Motor neuron (in vitro differentiated cells): ENCODE results near the gene FASTK. TPM values are rescaled to one million over a fixed set of nuclear protein-coding genes. Genes with fewer than 3 reads are reported as not detected.
A peak's percentile ranks its signal among the peaks of the same experiment; 100 is the strongest.

Experiments
- ATAC-seq, 8 experiments: fragments of 200-7000 bp; cut with Tn5 transposase; replicated peaks in 6 of 8; 2 replicates each; pipeline ENCODE4 v1.8.0; 2021; ENCODE audit warnings: mild to moderate bottlenecking in 8 of 8, moderate library complexity in 8 of 8
- H3K27ac ChIP-seq, 2 donors: fragments of 250-450 bp; sonication (Bioruptor Pico); 2 replicates each; pipeline ENCODE4 v1.9.0; 2021; ENCODE audit warnings: antibody characterized with exemption in 2 of 2, mild to moderate bottlenecking in 2 of 2, moderate library complexity in 1 of 2
- H3K4me1 ChIP-seq, 2 donors: fragments of 250-450 bp; sonication (Bioruptor Pico); replicated peaks in 1 of 2; 2 replicates each; pipeline ENCODE4 v1.6.1; 2021; ENCODE audit warnings: antibody characterized with exemption in 2 of 2, mild to moderate bottlenecking in 2 of 2, moderate library complexity in 1 of 2
- H3K4me3 ChIP-seq, 5 donors: fragments of 250-450 bp; sonication (Bioruptor Pico); 2 replicates each; pipeline ENCODE4 v1.9.0; 2021; ENCODE audit warnings: antibody characterized with exemption in 5 of 5, mild to moderate bottlenecking in 5 of 5, moderate library complexity in 4 of 5
- WGBS, 10 experiments: fragments of 450-650 bp; shearing (Covaris generic); methylation state at CpG; one replicate each; pipeline ENCODE4 v1.0.0; 2022; 5-methylcytosine and 5-hydroxymethylcytosine counted together
- in situ Hi-C, 9 experiments: fragments of 400-800 bp; cut with MboI; loops; one replicate each; pipeline ENCODE4 v1.15.0; 2021; ENCODE audit warnings: low sequenced_read_pairs in 9 of 9, low pct_unique_long_range_greater_than_20kb in 2 of 9; ENCODE audit not compliant: unreplicated experiment in 9 of 9
- total RNA-seq, 8 experiments: library from RNA; unstranded; fragments of 300-600 nt; gene quantifications; 2 replicates each; pipeline versions ENCODE4 v1.2.3 to v1.2.4, GENCODE V29; 2022

Gene FASTK
- total RNA-seq, 8 experiments from 2014 or later: 33.5 to 79.4 (median 59.9) TPM

DNA sequence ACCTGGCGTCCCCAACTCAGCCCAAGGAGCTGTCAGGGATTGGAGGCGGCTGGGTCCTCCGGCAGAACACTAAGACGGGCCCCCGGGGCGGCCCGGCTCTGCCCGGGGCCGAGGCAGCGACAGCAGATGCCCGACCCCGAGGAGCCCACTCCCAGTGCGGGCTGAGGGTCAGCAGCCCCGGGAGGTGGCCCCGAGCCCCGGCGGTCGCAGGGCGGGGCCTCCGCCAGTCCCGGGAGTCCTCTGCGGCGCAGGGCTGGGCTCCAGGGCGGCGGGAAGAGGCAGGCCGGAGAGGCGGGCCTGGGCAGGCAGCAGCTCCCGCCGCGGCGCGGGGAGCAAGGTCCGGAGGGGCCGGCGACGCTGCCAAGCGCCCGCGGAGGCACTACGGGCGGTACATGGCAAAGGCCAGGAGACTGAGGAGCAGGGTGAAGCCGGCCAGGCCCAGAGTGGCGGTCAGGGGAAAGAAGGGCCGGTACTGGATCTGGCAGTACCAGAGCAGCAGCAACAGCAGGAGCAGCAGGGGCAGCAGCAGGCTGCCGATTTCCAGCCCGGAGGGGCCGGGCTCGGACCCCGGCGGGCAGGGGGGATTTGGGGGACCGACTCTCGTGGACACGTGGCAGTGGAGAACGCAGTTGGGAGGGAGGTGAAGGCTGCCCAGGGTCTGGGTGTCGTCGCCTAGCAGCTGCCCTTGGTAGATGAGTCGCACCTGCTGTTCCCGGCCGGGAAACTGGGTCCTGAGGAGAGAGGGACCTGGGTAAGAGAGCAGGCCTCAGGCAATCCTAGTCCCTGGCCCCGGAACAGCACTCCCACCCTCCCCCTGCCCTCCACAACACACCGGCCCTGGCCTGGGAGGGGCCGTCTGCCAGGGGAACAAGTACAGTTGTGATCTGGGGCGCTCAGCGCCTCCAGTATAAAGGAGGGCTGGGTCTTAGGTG, 827 bp upstream of the FASTK start:
- 0 to 20% (median 4%) methylated on average over 1 to 5 of the region's 64 CpGs; no CpG with 5 or more reads in 7 of the 10 experiments for whole genome bisulfite sequencing, 10 experiments
- peak overlapping the region; percentile 76 to 98 for H3K27ac ChIP-seq
- peak in 3 of 8 experiments; percentile 2 to 5 (median 4) for ATAC-seq
- in situ Hi-C loops: no loop called here
- H3K4me3 ChIP-seq: peak overlapping the region; percentile 84 to 95 (median 93)
- H3K4me1 ChIP-seq: peaks cover 42 to 51% of the 10 kb centered on the region in 2 donors

DNA sequence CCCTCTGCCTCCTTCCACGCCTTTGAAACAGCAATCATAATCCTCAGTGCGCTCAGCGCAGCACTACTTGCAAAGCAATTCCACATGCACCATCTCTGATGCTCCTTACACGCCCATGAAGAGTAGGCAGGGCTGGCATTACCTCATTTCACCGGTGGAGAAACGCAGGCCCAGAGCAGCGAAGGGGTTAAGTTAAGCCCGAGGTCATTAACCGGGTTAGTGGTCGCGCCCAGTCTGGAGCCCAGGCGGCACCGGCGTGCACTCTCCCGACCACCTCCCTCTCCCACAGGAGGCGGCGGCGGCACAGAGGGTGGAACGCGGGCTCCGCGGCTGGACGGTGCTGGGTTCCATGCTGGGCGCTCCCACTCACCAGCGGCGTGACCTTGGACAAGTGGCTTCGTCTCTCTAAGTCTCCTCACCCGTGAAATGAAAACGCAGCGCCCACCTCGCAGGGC, 515 bp downstream of the FASTK start:
- in situ Hi-C loops: no loop called here
- H3K4me3 ChIP-seq: peak overlapping the region; percentile 84 to 95 (median 93)
- 0 to 3% (median 1%) methylated on average over 1 to 17 of the region's 31 CpGs; no CpG with 5 or more reads in 5 of the 10 experiments for WGBS, 10 experiments
- peak overlapping the region; percentile 97 to 98 for H3K27ac ChIP-seq
- H3K4me1 ChIP-seq: peaks cover 42 to 44% of the 10 kb centered on the region in 2 donors
- peak; percentile 1 to 44 (median 12) for ATAC-seq

DNA sequence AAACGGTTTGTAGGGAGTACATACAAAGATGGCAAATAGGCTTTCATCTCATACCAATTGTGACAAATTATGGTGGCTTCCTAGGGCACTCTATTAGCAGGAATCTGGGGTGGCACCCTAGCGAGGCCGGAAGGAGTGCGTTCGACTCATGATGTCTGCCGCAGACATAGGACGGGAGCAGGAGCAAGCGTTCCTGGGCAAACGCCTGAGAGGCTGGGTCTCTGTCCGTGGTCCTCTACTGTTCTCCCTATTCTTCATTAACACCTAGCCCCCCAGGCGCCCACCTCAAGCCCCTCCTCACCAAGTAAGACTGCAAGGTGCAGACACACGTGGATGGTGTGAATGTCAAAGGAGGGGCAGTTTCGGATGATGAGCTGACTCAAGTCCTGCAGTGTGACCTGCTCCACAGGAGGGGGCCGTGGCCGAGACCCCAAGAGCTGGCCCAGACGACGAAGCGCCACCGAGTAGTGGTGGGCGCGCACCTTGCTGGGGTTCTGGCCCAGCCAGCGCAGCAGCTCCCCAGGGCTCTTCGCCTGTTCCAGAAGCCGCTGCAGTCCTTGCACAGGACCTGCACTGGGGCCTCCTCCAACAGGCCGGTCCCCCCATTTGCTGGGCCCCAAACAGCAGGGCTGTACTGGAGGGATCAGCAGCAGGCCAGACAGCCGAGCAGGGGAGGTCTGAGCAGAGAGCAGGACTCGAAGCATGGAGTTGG, 1.3 kb downstream of the FASTK start:
- H3K27ac ChIP-seq: peak overlapping the region; percentile 97 to 98
- peaks cover 42 to 44% of the 10 kb centered on the region in 2 donors for H3K4me1 ChIP-seq
- in situ Hi-C loops: no loop called here
- ATAC-seq: no peak
- peak overlapping the region; percentile 84 to 95 (median 93) for H3K4me3 ChIP-seq
- WGBS, 10 experiments: 38 to 100% (median 73%) methylated on average over 1 to 13 of the region's 27 CpGs; no CpG with 5 or more reads in 2 of the 10 experiments

DNA sequence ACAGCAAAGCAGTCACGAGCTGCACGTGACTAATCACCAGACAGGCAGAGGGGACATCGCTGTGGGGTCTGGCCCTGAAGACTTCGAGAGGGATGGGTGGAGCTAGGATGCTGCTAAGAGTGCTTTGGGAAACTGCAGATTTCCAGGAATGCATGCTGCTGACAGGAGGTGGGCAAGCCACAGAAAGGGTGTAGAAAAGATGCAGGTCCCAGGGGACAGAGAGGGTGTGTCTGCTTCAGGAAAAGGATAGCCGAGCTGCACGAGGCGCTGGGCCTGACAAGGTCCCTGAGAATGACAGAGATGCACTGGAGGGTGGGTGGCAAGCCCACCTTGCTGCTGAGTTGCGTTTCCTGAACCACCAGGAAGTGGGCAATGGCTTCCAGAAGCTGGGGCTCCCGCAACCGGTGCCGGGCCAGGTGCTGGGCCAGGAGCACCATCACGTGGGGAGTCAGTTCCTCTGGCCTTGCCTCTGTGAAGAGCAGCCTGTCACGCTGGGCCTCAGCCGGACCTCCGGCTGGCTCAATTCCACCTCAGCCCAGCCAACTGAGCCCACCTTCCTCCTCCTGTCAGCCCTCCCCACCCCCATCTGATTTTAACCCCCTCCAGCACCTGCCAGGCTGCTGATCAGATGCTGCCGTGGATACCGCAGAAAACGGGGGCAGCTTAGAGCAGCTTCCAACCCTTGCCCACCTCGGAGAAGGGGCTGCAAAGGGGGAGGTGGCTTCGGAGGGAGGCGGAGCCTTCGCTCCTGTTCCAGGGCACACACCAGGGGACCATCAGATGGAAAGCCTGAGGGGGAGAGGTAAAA, 2.2 kb downstream of the FASTK start:
- WGBS, 10 experiments: 20 to 80% (median 48%) methylated on average over 1 to 7 of the region's 22 CpGs; no CpG with 5 or more reads in 3 of the 10 experiments
- ATAC-seq: peak in 7 of 8 experiments; percentile 0 to 64 (median 56)
- Histone ChIP-seq H3K4me1 (peaks cover 39 to 41% of the 10 kb centered on the region in 2 donors), H3K4me3 (peak overlapping the region in 2 of 5 donors; percentile 12 to 93), H3K27ac (peak overlapping the region; percentile 14 to 98)
- in situ Hi-C loops: no loop called here

DNA sequence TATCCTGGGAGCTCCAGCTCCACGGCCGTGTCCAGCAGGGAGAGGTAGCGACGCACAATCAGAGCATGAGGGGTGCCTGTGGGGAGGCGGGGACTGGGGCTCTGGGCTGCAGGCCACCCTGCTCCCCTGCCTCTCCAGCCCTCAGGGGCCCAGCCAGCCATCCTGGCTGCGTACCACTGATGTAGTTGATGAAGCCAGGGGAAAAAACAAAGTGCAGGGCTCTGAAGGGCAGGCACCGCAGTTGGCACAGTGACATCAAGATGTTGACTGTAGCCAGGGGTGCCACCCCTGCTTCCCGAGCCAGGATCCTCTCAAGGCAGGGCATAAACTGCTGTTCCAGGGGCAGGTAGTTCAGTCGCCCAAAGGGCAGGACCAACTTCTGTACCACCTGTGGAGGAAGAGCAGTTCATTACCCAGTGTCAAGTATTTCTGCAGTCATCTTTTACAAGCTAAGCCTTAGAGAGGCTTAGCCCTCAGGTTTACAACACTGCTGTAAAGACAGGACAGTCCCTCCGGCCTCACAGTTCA, 2.8 kb downstream of the FASTK start:
- H3K4me3 ChIP-seq: peak overlapping the region in 1 of 5 donors; percentile 12
- no peak for ATAC-seq
- peaks cover 39 to 41% of the 10 kb centered on the region in 2 donors for H3K4me1 ChIP-seq
- in situ Hi-C loops: no loop called here
- peak overlapping the region in 1 of 2 donors; percentile 98 for H3K27ac ChIP-seq
- 33 to 90% (median 39%) methylated on average over 1 to 3 of the region's 10 CpGs; no CpG with 5 or more reads in 6 of the 10 experiments for WGBS, 10 experiments

DNA sequence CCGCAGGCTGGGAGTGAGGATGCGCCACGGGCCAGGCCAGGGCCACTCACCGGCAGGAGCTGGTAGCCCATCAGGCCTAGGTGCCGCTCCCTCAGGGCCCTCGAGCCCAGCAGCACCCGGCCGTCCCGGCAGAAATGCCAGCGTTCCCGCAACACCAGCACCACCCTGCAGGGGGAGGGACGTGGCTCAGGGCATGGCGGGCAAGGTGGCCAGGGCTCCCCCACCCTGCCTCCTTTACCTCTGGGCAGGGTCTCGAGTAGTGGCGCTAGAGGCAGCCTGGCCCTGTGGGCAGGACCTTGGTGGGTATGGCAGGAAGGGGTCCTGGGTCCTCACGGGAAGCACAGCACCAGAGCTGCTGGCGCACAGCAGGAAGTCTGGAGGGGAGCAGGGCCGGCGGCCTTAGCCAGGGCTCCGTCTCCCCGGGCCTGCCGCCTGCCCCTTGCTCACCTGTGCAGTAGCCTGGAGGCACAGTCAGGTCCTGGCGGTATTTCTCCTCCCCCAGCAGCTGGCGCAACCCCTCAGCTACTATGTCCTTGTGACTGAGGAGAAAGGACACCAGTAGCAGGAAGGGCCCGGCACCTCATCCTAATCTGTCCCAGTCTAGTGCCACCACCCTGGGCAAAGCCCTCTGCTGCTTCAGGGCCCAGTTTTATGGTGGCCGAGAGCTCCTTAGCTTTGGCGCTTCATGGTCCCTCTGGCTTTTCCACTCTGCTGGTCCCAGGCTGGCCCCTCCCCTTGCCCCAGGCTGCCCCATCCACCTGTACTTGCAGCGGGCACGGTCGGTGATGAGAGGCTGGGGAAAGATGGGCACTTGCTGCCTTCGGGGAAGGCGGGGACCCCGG, 3.5 kb downstream of the FASTK start:
- peaks cover 32 to 35% of the 10 kb centered on the region in 2 donors for H3K4me1 ChIP-seq
- no peak overlapping the region for H3K4me3 ChIP-seq
- peak overlapping the region in 1 of 2 donors; percentile 98 for H3K27ac ChIP-seq
- no peak for ATAC-seq
- WGBS, 10 experiments: 80 to 100% (median 87%) methylated on average over 1 to 7 of the region's 33 CpGs; no CpG with 5 or more reads in 6 of the 10 experiments
- in situ Hi-C loops: no loop called here

DNA sequence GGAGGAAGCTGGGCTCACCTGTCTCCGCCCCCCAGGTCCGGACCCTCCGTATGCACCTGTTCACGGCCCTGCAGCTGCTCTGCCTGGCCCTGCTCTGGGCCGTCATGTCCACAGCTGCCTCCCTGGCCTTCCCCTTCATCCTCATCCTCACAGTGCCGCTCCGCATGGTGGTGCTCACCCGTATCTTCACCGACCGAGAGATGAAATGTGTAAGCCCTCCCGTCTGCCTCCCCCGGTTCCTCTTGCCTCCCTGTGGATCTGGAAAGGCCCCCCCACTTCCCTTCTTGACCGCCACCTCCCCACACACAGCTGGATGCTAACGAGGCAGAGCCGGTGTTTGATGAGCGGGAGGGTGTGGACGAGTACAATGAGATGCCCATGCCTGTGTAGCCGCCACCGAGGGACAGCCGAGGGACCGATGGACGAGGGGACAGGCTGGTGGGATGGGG, 4.6 kb downstream of the FASTK start:
- 66 to 100% (median 97%) methylated on average over 1 to 6 of the region's 22 CpGs; no CpG with 5 or more reads in 7 of the 10 experiments for WGBS, 10 experiments
- Histone ChIP-seq H3K4me1 (peaks cover 21 to 25% of the 10 kb centered on the region in 2 donors), H3K27ac (no peak overlapping the region), H3K4me3 (no peak overlapping the region)
- no peak for ATAC-seq
- in situ Hi-C loops: no loop called here

DNA sequence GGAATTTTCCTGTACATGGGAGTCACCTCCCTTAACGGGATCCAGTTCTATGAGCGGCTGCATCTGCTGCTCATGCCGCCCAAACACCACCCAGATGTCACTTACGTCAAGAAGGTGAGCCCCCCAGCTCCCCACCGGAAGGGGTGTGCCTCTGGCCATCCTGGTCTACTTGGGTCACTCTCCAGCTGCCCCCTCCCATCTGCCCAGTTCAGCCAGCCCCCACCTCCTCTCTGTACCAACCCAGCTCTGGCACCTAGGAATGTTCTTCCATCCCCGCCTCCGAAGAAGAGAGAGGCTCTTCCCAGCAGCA, 5.0 kb downstream of the FASTK start:
- ATAC-seq: no peak
- Histone ChIP-seq H3K27ac (no peak overlapping the region), H3K4me3 (no peak overlapping the region), H3K4me1 (peaks cover 20 to 23% of the 10 kb centered on the region in 2 donors)
- 65 to 100% methylated on average over 2 to 3 of the region's 7 CpGs; no CpG with 5 or more reads in 8 of the 10 experiments for WGBS, 10 experiments
- in situ Hi-C loops: no loop called here

DNA sequence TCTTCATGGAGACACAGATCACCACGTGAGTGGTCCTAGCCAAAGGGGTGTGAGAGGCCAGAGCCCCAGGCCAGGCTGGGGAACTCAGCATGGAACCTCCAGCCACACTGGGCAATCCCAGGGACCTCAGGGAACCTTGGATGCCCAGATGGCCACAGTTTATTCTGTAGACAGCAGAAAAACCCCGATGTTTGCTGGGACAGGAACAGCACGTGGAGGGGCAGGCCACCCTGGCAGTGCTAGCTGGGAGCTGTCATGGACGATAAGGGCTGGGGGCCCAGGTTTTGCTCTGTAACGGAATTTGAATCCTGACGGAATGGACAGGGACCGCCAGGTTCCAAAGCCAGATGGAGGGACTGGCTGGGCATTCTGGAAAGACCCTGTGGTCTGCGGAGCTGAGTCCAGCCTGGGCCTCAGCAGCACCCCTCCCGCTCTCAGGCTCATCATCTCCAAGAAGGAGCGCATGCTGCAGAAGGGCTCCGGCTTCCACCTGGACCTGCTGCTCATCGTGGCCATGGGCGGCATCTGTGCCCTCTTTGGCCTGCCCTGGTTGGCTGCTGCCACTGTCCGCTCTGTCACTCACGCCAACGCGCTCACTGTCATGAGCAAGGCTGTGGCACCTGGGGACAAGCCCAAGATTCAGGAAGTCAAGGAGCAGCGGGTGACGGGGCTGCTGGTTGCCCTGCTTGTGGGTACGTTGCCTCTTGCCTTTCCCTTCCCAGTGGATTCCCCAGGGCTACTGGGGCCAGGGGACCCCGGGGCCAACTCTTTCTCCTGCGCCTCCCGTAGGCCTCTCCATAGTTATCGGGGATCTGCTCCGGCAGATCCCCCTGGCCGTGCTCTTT, 5.6 kb downstream of the FASTK start:
- in situ Hi-C loops: no loop called here
- WGBS, 10 experiments: 60 to 100% (median 98%) methylated on average over 1 to 13 of the region's 26 CpGs; no CpG with 5 or more reads in 3 of the 10 experiments
- ATAC-seq: no peak
- H3K4me3 ChIP-seq: no peak overlapping the region
- H3K4me1 ChIP-seq: peaks cover 20 to 23% of the 10 kb centered on the region in 2 donors
- no peak overlapping the region for H3K27ac ChIP-seq

DNA sequence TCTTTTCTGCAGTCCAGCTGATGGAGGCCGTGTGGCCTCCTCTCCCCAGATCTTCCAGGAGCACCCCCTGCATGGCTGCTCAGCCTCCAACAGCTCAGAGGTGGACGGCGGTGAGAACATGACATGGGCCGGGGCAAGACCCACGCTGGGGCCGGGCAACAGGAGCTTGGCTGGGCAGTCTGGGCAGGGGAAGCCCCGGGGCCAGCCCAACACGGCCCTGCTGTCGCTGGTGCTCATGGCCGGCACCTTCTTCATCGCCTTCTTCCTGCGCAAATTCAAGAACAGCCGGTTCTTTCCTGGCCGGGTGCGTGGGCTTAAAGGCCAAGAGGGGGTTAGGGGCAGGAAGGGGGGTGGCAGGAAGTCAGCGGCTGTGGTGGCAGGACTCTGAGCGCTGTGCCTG, 6.6 kb downstream of the FASTK start:
- Histone ChIP-seq H3K27ac (no peak overlapping the region), H3K4me1 (peaks cover 12 to 15% of the 10 kb centered on the region in 2 donors), H3K4me3 (no peak overlapping the region)
- WGBS, 10 experiments: 80% methylated on average over 1 of the region's 17 CpGs; no CpG with 5 or more reads in 9 of the 10 experiments
- in situ Hi-C loops: no loop called here
- no peak for ATAC-seq
